Lung (tissue), 12 donors: Measurements from ENCODE around the gene STAC3. TPM values are rescaled to one million over a fixed set of nuclear protein-coding genes. Genes with fewer than 3 reads are reported as not detected.

Experiments used
- ATAC-seq: fragments of 200-7000 bp; cut with Tn5 transposase; one replicate; pipeline ENCODE4 v1.9.1; 2020; ENCODE audit warnings: moderate number of reproducible peaks; ENCODE audit not compliant: insufficient read depth, low FRiP score
- DNase-seq, 3 donors: peaks; one replicate each; pipeline ENCODE4 v3.0.0-alpha.2; 2013 to 2017
- H3K27ac ChIP-seq, 2 donors: one replicate each; pipeline ENCODE4 v1.5.1; 2013; ENCODE audit warnings: mild to moderate bottlenecking in 2 of 2, moderate library complexity in 2 of 2, control low read depth in 1 of 2, inconsistent platforms in 1 of 2, low read depth in 1 of 2, low read length in 1 of 2
- H3K27me3 ChIP-seq, 3 donors: one replicate each; pipeline ENCODE4 v1.5.1; 2013; ENCODE audit warnings: low read length in 2 of 3; ENCODE audit not compliant: control insufficient read depth in 3 of 3, insufficient read depth in 3 of 3
- H3K36me3 ChIP-seq, 4 donors: one replicate each; pipeline ENCODE4 v1.5.1; 2013; ENCODE audit warnings: low read length in 4 of 4, mild to moderate bottlenecking in 1 of 4, moderate library complexity in 1 of 4; ENCODE audit not compliant: control insufficient read depth in 4 of 4, insufficient read depth in 4 of 4
- H3K4me1 ChIP-seq, 5 donors: one replicate each; pipeline ENCODE4 v1.5.1; 2013; ENCODE audit warnings: low read length in 5 of 5, mild to moderate bottlenecking in 2 of 5, moderate library complexity in 1 of 5; ENCODE audit not compliant: control insufficient read depth in 5 of 5, insufficient read depth in 5 of 5
- H3K4me3 ChIP-seq: one replicate; pipeline ENCODE4 v1.5.1; 2013; ENCODE audit warnings: mild to moderate bottlenecking, control low read depth, moderate library complexity
- H3K9ac ChIP-seq, 2 donors: one replicate each; pipeline ENCODE4 v1.5.1; 2013; ENCODE audit warnings: low read length in 2 of 2, control low read depth in 1 of 2; ENCODE audit not compliant: insufficient read depth in 1 of 2
- H3K9me3 ChIP-seq, 4 donors: one replicate each; pipeline ENCODE4 v1.5.1; 2013; ENCODE audit warnings: low read length in 3 of 4, mild to moderate bottlenecking in 1 of 4, moderate library complexity in 1 of 4; ENCODE audit not compliant: control insufficient read depth in 4 of 4, insufficient read depth in 3 of 4
- WGBS, 2 donors: extraction: QIAGEN DNeasy Blood & Tissue Kit; methylation state at CpG; one replicate each; pipeline ENCODE4 v1.1.7; 2013; 5-methylcytosine and 5-hydroxymethylcytosine counted together
- polyA plus RNA-seq, 2 donors: library from polyadenylated mRNA; stranded (reverse); fragments of 200-250 nt; gene quantifications; one replicate each; pipeline ENCODE4 v1.2.1, GENCODE V29; 2013
- total RNA-seq, 2 donors: library from RNA; depleted of rRNA in 1 of 2; stranded (reverse); fragments of >200 nt in 1 of 2; gene quantifications; one replicate each; pipeline ENCODE4 v1.2.1, GENCODE V29; 2014 to 2021
- TF ChIP-seq, protein P1 (sequence below): IDR thresholded peaks from 2 replicates; pipeline ENCODE4 v1.5.1; 2012; ENCODE audit warnings: mild to moderate bottlenecking; ENCODE audit errors: control extremely low read depth, extremely low read depth
- donor health status: control.
- donor health status: control.
- donor health status: Bipolar disorder and iron deficiency.
- donor health status: healthy.
- donor health status: DM: yes; HTN: yes; CAD: no.

The STAC3 gene
- total and polyA plus RNA-seq, 4 donors: 1.7 to 7.4 (median 6.4) TPM

DNA sequence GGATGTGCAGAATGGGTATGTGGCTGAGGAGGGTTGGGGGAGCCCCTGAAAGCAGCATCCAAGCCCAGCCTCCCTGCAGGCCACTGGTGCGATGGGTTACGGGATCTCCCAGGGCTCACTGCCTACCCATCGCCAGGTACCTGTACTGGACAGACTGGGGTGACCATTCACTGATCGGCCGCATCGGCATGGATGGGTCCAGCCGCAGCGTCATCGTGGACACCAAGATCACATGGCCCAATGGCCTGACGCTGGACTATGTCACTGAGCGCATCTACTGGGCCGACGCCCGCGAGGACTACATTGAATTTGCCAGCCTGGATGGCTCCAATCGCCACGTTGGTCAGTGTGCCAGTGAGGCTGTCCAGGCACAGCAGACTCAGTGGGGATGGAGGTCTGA lies 52.7 kb downstream of the STAC3 start:
- H3K27ac ChIP-seq: no peak overlapping the region
- H3K4me1 ChIP-seq: no peaks in the 10 kb centered on the region
- TF ChIP-seq, protein P1, sequence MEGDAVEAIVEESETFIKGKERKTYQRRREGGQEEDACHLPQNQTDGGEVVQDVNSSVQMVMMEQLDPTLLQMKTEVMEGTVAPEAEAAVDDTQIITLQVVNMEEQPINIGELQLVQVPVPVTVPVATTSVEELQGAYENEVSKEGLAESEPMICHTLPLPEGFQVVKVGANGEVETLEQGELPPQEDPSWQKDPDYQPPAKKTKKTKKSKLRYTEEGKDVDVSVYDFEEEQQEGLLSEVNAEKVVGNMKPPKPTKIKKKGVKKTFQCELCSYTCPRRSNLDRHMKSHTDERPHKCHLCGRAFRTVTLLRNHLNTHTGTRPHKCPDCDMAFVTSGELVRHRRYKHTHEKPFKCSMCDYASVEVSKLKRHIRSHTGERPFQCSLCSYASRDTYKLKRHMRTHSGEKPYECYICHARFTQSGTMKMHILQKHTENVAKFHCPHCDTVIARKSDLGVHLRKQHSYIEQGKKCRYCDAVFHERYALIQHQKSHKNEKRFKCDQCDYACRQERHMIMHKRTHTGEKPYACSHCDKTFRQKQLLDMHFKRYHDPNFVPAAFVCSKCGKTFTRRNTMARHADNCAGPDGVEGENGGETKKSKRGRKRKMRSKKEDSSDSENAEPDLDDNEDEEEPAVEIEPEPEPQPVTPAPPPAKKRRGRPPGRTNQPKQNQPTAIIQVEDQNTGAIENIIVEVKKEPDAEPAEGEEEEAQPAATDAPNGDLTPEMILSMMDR: no peak
- no peaks in the 10 kb centered on the region for H3K27me3 ChIP-seq
- no peak overlapping the region for H3K4me3 ChIP-seq
- no peak for ATAC-seq
- 94 to 97% methylated on average over 17 of the region's 17 CpGs for WGBS, 2 donors
- H3K9me3 ChIP-seq: no peaks in the 10 kb centered on the region
- DNase-seq: no peak
- peaks cover 0 to 83% (median 54%) of the 10 kb centered on the region in 4 donors for H3K36me3 ChIP-seq
- H3K9ac ChIP-seq: no peak overlapping the region

DNA sequence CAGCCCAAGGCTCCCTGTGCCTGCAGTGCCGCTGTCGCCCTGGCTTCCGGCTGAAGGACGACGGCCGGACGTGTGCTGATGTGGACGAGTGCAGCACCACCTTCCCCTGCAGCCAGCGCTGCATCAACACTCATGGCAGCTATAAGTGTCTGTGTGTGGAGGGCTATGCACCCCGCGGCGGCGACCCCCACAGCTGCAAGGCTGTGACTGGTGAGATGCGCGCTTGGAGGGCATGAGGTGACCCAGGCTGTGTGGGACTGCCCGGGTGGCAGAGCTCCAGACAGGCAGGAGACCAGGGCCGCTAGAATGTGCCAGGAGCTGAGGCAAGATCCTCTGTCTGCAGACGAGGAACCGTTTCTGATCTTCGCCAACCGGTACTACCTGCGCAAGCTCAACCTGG lies 54.0 kb downstream of the STAC3 start:
- DNase-seq (no peak), ATAC-seq (no peak)
- H3K27ac ChIP-seq: no peak overlapping the region
- H3K4me1 ChIP-seq: no peaks in the 10 kb centered on the region
- no peak overlapping the region for H3K4me3 ChIP-seq
- 92 to 93% methylated on average over 22 of the region's 22 CpGs for WGBS, 2 donors
- H3K36me3 ChIP-seq: peaks cover 0 to 83% (median 62%) of the 10 kb centered on the region in 4 donors
- no peaks in the 10 kb centered on the region for H3K27me3 ChIP-seq
- TF ChIP-seq, protein P1: no peak
- H3K9me3 ChIP-seq: no peaks in the 10 kb centered on the region
- H3K9ac ChIP-seq: no peak overlapping the region

DNA sequence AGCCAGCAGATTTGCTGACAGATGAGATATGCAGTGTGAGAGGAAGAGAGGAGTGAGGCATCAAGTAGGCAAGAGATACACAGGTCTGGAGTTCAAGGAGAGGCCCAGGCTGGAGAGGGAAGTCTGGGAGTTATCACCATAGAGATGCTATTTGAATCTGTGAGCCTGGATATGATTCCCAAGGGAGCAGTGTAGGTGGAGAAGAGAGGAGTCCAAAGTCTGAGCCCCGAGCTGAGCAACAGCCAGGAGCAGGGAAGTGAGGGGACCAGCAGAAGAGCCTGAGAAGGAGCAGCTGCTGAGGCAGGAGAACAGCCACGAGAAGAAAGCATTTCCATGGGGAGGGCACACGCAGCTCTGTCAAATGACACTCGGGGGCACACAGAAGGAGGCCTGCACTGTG lies 54.5 kb downstream of the STAC3 start:
- TF ChIP-seq, protein P1: no peak
- Histone ChIP-seq H3K36me3 (peaks cover 0 to 83% (median 66%) of the 10 kb centered on the region in 4 donors), H3K9ac (no peak overlapping the region), H3K27ac (no peak overlapping the region), H3K4me3 (no peak overlapping the region), H3K9me3 (no peaks in the 10 kb centered on the region), H3K4me1 (no peaks in the 10 kb centered on the region), H3K27me3 (no peaks in the 10 kb centered on the region)
- no peak for ATAC-seq
- WGBS, 2 donors: 79 to 89% methylated on average over 4 of the region's 4 CpGs
- DNase-seq: no peak
